Measurements from ENCODE around the gene RTN4RL2.

The RTN4RL2 gene

GRCh38 chr11:57481315-57481714 lies 21.0 kb downstream of the RTN4RL2 start:
- DNase-seq (ENCODE audit: low read depth in 2 of 2), result no peak

GRCh38 chr11:57481915-57482781 lies 21.8 kb downstream of the RTN4RL2 start:
- no peak for DNase-seq (ENCODE audit: low read depth in 2 of 2)

GRCh38 chr11:57482782-57483561 lies 22.6 kb downstream of the RTN4RL2 start:
- DNase-seq (ENCODE audit: low read depth in 2 of 2), result peak in 1 of 2 donors; percentile 35

GRCh38 chr11:57483562-57483918 lies 23.2 kb downstream of the RTN4RL2 start:
- no peak for DNase-seq (ENCODE audit: low read depth in 2 of 2)

- DNase-seq (ENCODE audit: low read depth in 2 of 2), result no peak
These were observed 23.9 kb downstream of the RTN4RL2 start for GRCh38 chr11:57484141-57484710.

GRCh38 chr11:57485217-57485990 lies 25.1 kb downstream of the RTN4RL2 start:
- no peak for DNase-seq (ENCODE audit: low read depth in 2 of 2)

GRCh38 chr11:57487021-57487778 lies 26.9 kb downstream of the RTN4RL2 start:
- DNase-seq (ENCODE audit: low read depth in 2 of 2), result no peak

GRCh38 chr11:57487920-57488659 lies 27.8 kb downstream of the RTN4RL2 start:
- DNase-seq (ENCODE audit: low read depth in 2 of 2), result no peak

- DNase-seq (ENCODE audit: low read depth in 2 of 2), result no peak
These were observed 30.3 kb downstream of the RTN4RL2 start for GRCh38 chr11:57490456-57491248.

- no peak for DNase-seq (ENCODE audit: low read depth in 2 of 2)
These were observed 31.2 kb downstream of the RTN4RL2 start for GRCh38 chr11:57491371-57492061.

GRCh38 chr11:57493507-57494503 lies 33.5 kb downstream of the RTN4RL2 start:
- DNase-seq (ENCODE audit: low read depth in 2 of 2), result peak; percentile 50 to 54

GRCh38 chr11:57496109-57496820 lies 35.9 kb downstream of the RTN4RL2 start:
- no peak for DNase-seq (ENCODE audit: low read depth in 2 of 2)

GRCh38 chr11:57497303-57498247 lies 37.2 kb downstream of the RTN4RL2 start:
- DNase-seq (ENCODE audit: low read depth in 2 of 2), result no peak

- no peak for DNase-seq (ENCODE audit: low read depth in 2 of 2)
These were observed 38.2 kb downstream of the RTN4RL2 start for GRCh38 chr11:57498540-57498939.

- no peak for DNase-seq (ENCODE audit: low read depth in 2 of 2)
These were observed 39.2 kb downstream of the RTN4RL2 start for GRCh38 chr11:57499413-57499982.

Measured in stimulated activated CD8-positive, alpha-beta memory T cell treated with anti-CD3 and anti-CD28 coated beads, Interleukin-2, amount 100 ng/mL, for 1 hour (primary cell).